Activated CD4-positive, CD25-positive, alpha-beta regulatory T cell treated with anti-CD3 and anti-CD28 coated beads, Interleukin-2, amount 50 U/mL, for 24 hours (primary cell): ENCODE results near the gene MGST2.
"Not testable (repeated sequence)": the region's sequence is repeated elsewhere in the genome, so short reads cannot be mapped to it uniquely, and the experiment has no call there.

Experiments used
- ATAC-seq, 2 donors: fragments of 150-1000 bp; cut with Tn5 transposase; one replicate each; pipeline ENCODE4 v1.10.0; 2021; ENCODE audit warnings: mild to moderate bottlenecking in 1 of 2, moderate library complexity in 1 of 2

MGST2 gene

GRCh38 chr4:139672732-139673131 is 7.1 kb downstream of the MGST2 start:
- ATAC-seq, result no peak

- ATAC-seq, result no peak
Measured at GRCh38 chr4:139674875-139675550, 9.4 kb downstream of the MGST2 start.

GRCh38 chr4:139675651-139676050 is 10.0 kb downstream of the MGST2 start:
- no peak for ATAC-seq

- no peak for ATAC-seq
Measured at GRCh38 chr4:139676365-139676764, 10.7 kb downstream of the MGST2 start.

DNA sequence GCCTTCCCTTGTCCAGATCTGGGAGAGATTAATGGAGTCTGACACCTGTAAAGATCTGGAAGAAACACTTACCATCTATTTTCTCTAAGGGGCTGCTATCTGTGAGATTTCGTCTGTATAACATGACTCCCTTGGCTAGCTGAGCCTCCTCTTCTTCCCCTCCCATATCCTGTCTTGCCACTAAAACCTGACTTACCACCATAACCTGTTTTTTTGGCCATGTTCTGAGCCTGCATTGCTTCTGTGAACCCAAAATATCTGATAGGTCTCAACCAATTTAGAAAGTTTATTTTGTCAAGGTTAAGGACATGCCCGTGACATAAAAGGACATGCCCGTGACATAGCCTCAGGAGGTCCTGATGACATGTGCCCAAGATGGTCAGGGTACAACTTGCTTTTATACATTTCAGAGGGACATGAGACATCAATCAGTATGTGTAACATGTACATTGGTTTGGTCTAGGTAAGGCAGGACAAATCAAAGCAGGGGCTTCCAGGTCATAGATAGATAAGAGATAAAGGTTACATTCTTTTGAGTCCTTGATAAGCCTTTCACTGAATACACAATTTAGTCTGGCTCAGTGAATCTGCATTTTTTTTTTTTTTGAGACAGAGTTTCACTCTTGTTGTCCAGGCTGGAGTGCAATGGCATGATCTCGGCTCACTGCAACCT is 11.4 kb downstream of the MGST2 start:
- no peak for ATAC-seq

GRCh38 chr4:139682309-139682708 is 16.7 kb downstream of the MGST2 start:
- no peak for ATAC-seq

DNA sequence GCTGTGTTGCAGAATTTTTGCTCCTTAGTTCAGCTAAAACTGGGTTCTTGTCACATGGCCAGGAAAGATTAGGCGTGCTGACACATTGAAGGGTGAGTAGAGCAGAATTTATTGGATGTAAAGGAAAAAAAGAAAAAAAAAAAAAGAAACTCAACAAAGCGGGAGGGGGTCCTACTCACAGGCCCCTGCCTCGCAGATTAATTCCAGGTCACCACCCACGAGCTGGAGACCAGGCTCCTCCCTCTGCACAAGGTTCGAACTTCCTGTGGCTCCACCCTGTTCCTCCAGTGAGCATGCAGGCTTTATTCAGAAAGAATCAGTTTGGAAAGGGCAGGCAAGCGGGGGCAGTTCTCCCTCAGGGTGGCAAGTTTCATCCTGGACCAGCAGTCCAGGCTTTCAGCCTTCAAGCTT is 17.1 kb downstream of the MGST2 start:
- no peak for ATAC-seq

DNA sequence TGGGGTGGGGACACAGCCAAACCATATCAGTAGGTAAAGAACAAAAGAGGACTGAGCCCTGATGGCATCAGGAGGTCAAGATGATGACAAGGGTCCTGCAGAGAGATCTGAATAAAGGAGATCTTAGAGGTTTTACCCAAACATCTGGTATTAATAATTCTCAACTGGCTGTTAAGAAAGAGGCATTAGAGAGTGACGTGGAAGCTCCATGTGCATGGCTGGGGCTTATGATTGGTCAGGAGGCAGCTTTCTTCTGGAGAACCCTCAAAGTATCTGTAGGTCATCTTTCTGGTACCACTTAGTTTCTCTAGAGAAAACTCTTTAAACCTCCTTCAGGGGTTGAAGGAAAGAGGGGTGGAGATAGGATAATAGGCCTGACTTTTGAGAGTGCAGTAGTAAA is 18.7 kb downstream of the MGST2 start:
- no peak for ATAC-seq

DNA sequence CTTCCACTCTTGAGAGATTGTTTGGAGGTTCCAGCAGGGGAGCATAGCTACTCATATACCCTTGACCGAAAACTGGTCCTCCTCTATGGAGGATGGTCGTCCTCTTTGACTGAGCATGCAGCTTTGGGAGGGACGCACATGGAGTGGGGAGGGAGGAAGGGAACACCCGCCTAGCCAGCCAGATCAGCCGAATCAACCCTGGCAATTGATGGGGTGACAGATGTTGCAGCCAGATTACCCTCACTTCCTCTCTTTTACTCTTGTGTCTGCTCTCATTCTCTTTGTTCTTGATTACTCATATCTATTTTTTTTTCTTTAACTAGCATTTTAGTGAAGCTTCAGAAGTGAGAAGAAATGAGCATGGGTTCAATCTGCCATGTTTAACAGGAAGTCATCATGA is 19.6 kb downstream of the MGST2 start:
- peak in 1 of 2 donors; percentile 21 for ATAC-seq

- no peak for ATAC-seq
Measured at GRCh38 chr4:139686130-139686529, 20.5 kb downstream of the MGST2 start.

GRCh38 chr4:139686988-139687387 is 21.4 kb downstream of the MGST2 start:
- no peak for ATAC-seq

GRCh38 chr4:139689093-139689722 is 23.6 kb downstream of the MGST2 start:
- no peak for ATAC-seq

DNA sequence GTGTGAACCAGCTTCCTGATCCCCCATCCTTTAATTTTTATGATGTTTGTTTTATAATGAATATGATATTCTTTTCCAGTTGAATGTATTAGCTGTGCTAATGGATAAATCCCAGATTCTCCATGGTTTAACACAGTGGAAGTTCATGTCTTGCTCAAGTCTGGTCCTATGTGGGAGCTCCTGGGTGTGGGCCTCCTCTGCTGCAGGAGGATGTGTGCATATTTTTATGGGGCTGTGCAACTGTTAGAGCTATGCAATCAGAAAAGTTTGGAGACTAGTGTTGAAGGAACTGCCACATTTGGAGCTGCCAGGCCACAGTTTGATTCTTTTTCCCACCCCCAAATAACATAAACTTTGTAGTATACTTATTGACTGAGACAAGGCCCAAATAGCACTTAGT is 24.8 kb downstream of the MGST2 start:
- ATAC-seq, result no peak

GRCh38 chr4:139692309-139693012 is 26.8 kb downstream of the MGST2 start:
- no peak for ATAC-seq

DNA sequence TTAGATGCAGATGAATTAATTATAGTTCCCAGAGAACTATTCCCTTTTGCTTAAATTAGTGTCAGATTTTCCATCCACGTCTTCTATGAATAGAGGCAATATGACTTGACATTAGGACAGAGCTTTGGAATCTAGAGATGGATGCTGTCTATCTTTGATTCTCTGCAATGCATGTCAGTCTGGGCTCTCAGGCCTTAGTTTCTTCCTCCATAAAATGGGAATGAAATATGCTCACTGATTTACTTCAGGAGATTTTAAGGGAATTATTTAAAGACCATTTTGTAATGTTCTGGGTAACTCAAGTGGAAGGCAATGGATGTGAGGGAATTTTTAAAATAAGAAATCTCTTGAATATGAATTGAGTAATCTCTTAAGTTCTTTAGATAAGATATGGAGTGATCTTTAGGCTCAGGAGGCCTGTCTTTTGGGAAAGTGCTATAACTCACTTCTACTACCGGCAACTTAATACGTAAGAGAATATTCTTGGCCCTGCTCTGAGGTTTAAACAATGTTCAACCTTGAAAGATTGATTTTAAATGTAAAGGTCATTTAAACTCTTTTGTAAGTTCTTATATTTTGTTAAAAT is 29.0 kb downstream of the MGST2 start:
- no peak for ATAC-seq

GRCh38 chr4:139696491-139696890 is 30.9 kb downstream of the MGST2 start:
- ATAC-seq, result no peak

DNA sequence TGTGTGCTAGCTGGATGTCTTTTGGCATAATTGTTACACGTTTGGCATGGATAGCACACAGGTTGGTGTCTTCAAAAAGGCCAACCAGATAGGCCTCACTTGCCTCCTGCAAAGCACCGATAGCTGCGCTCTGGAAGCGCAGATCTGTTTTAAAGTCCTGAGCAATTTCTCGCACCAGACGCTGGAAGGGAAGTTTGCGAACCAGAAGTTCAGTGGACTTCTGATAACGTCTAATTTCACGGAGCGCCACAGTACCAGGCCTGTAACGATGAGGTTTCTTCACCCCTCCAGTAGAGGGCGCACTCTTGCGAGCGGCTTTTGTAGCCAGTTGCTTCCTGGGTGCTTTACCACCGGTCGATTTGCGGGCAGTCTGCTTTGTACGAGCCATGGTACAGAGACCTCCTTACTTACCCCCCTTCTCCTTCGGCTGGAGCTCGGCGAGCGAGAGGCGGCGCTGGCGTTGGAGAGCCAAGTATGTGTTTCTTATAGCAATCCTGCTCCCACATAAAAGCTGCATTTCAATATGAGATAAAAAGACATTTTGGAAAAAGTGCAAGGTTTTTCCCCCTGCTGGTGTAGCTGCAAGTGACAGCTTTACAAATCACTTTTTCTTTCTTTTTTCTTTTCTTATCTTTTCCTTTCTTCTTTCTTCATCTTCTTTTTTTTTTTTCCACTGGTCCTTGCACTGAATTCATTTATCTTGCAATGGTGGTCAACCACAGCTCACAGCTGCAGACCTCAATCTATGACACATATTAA is 32.7 kb downstream of the MGST2 start:
- not testable (repeated sequence) for ATAC-seq

DNA sequence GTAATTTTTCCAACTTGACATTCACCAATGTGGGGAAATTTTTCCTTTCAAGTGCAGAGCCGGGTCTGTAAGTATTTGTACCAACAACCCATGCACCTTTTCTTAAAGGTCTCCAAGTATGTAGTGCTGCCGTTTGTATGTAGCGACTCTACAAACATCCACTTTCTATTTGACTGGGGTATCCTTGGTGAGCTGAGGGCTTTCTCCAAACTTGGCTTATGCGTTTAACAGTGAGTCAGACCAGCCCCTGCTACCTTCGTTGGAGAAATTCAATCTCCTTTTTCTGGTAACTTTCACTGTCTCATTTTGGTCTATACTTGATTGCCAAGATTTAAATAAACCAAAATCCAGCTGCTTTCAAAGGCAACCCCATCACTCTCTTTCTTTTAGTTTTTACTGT is 34.9 kb downstream of the MGST2 start:
- no peak for ATAC-seq

- no peak for ATAC-seq
Measured at GRCh38 chr4:139704915-139705485, 39.4 kb downstream of the MGST2 start.

DNA sequence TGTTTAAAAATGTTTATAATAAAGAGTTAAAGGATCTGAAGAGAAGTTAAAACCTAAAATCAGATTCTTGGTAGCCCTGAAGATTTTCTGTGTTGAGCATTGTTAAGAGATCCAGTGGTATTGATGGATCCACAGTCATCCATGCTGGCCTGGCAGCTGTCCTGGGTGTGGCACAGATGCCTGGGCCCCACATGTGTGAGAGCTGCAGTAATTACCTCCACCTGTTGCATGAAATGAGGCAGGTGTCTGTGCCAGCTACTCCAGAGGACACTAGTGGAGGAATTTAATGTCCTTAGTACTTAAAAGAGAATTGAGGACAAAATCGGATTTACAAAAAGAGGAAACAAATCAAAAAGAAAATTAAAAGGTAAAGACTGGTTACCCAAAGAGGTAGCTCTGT is 44.0 kb downstream of the MGST2 start:
- ATAC-seq, result no peak

DNA sequence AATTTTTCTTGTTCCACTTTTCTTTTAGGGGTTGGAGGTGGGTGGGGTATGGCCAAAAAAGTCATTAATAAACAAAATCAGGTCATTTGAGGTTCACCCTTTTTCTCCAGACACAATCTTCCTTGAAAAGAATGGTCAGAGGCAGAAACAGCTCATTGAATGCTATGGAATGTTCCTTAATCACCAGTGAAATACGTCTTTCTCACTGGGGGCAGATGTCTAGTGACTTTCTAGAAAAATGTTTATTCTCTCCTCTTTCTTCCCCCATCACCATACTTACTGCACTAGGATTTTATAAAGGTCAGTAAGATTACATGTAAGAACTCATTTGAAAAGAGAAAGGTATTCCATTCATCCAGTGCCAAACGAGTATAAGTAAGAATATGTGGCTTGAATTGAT is 44.5 kb downstream of the MGST2 start:
- ATAC-seq, result no peak

DNA sequence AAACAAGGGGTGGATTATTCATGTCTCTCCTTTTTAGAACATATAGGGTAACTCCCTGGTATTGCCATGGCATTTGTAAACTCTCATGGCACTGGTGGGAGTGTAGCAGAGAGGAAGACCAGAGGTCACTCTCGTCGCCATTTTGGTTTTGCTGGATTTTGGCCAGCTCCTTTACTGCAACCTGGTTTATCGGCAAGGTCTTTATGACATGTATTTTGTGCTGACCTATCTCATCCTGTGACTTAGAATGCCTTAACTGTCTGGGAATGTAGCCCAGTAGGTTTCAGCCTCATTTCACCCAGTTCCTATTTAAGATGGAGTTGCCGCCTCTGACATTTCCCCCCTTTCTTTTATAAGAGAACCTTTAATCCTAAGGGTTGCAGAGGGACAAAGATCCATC is 45.8 kb downstream of the MGST2 start:
- ATAC-seq, result no peak
